GM23248 (cell line): Measurements from ENCODE around the gene PACS1.

ENCODE experiments used
- EZH2 ChIP-seq: fragments of 200-600 bp; sonication (generic); IDR thresholded peaks from 2 replicates; pipeline ENCODE4 v1.6.1; 2018; ENCODE audit warnings: antibody characterized with exemption, mild to moderate bottlenecking; ENCODE audit not compliant: insufficient read depth, poor library complexity, severe bottlenecking
- EZH2phosphoT487 ChIP-seq: fragments of 200-600 bp; sonication (generic); IDR thresholded peaks from 2 replicates; pipeline ENCODE4 v1.6.1; 2018; ENCODE audit warnings: antibody characterized with exemption, moderate library complexity, mild to moderate bottlenecking, low read depth; ENCODE audit not compliant: insufficient read depth

DNA sequence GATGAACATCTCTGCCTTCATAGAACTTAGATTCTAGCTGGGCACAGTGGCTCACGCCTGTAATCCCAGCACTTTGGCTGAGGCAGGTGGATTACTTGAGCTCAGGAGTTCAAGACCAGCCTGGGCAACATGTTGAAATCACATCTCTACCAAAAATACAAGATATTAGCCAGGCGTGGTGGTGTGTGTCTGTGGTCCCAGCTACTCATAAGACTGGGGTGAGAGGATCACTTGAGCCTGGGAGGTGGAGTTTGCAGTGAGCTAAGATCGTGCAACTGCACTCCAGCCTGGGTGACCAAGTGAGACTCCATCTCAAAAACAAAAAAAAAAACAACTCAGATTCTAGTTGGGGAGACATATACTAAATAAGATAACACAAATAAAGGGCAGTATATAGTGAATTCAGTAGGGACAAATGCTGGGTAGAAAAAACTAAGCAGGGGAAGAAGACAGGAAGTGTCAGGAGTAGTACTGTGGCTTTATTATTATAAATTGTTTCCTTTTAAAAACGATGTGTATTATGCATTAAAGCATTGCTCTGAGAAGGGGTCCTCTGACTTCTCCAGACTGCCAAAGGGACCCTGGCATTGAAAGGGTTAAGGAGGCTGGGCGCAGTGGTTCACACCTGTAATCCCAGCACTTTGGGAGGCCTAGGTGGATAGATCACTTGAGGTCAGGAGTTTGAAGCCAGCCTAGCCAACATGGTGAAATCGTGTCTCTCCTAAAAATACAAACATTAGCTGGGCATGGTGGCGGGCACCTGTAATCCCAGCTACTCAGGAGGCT, 46.7 kb downstream of the PACS1 start:
- no peak for TF ChIP-seq EZH2
- no peak for TF ChIP-seq EZH2phosphoT487
